OCI-LY3 (cell line): ENCODE results near the gene MYOF.
"Not testable (repeated sequence)": the region's sequence is repeated elsewhere in the genome, so short reads cannot be mapped to it uniquely, and the experiment has no call there.

Experiments
- H2AFZ ChIP-seq: fragments of 200-600, 300-600 bp; shearing (Covaris generic); 2 replicates; pipeline ENCODE4 v1.6.0; 2014; ENCODE audit warnings: antibody characterized with exemption, low read depth, low read length
- H3K27ac ChIP-seq: fragments of 200-600, 300-600 bp; sonication (generic); 2 replicates; pipeline ENCODE4 v1.5.1; 2014; ENCODE audit warnings: mild to moderate bottlenecking, low read length, moderate library complexity, mixed read lengths
- H3K27me3 ChIP-seq: fragments of 200-600, 300-600 bp; sonication (generic); 2 replicates; pipeline ENCODE4 v1.6.1; 2014; ENCODE audit warnings: low read depth, low read length, mixed read lengths
- H3K36me3 ChIP-seq: fragments of 200-600, 300-600 bp; sonication (generic); replicated peaks from 2 replicates; pipeline ENCODE3; 2014; ENCODE audit warnings: low read depth, low read length, mixed read lengths
- H3K4me1 ChIP-seq: fragments of 300-600, 200-600 bp; sonication (generic); 2 replicates; pipeline ENCODE4 v1.6.1; 2014; ENCODE audit warnings: low read length, mixed read lengths
- H3K4me2 ChIP-seq: fragments of 200-600, 300-600 bp; sonication (generic); 2 replicates; pipeline ENCODE4 v1.6.1; 2014; ENCODE audit warnings: low read length, mixed read lengths
- H3K4me3 ChIP-seq: fragments of 300-600, 200-600 bp; sonication (generic); 2 replicates; pipeline ENCODE4 v1.5.1; 2014; ENCODE audit warnings: antibody characterized with exemption, mild to moderate bottlenecking, low read length, moderate library complexity
- H3K79me2 ChIP-seq: fragments of 300-600, 200-600 bp; shearing (Covaris generic); 2 replicates; pipeline ENCODE4 v1.6.1; 2014; ENCODE audit warnings: mild to moderate bottlenecking, low read length, mixed read lengths
- H3K9ac ChIP-seq: fragments of 300-600, 200-600 bp; shearing (Covaris generic); 2 replicates; pipeline ENCODE4 v1.6.0; 2014; ENCODE audit warnings: mild to moderate bottlenecking, low read length, moderate library complexity
- H3K9me3 ChIP-seq: fragments of 200-600, 300-600 bp; shearing (Covaris generic); 2 replicates; pipeline ENCODE4 v1.6.1; 2014; ENCODE audit warnings: low read length, mixed read lengths; ENCODE audit not compliant: insufficient read depth
- H4K20me1 ChIP-seq: fragments of 200-600, 300-600 bp; sonication (generic); 2 replicates; pipeline ENCODE4 v1.6.1; 2016; ENCODE audit warnings: low read length, mixed read lengths; ENCODE audit not compliant: insufficient read depth
- CTCF ChIP-seq: fragments of 200-600, 300-600 bp; sonication (generic); IDR thresholded peaks from 2 replicates; pipeline ENCODE4 v1.5.1; 2014; ENCODE audit warnings: antibody characterized with exemption, low read length, low read depth
- EZH2phosphoT487 ChIP-seq: fragments of 200-600 bp; shearing (Covaris generic); IDR thresholded peaks from 2 replicates; pipeline ENCODE4 v1.6.1; 2018; ENCODE audit warnings: antibody characterized with exemption, mixed run types, low read depth

The MYOF gene

GRCh38 chr10:93288679-93289634, 193.2 kb downstream of the MYOF start:
- no peak overlapping the region for H2AFZ ChIP-seq
- H4K20me1 ChIP-seq: no peaks in the 10 kb centered on the region
- H3K4me3 ChIP-seq: no peak overlapping the region
- H3K36me3 ChIP-seq: no peaks in the 10 kb centered on the region
- no peaks in the 10 kb centered on the region for H3K27me3 ChIP-seq
- no peaks in the 10 kb centered on the region for H3K9me3 ChIP-seq
- H3K4me1 ChIP-seq: peaks cover 3% of the 10 kb centered on the region
- TF ChIP-seq CTCF (peak; percentile 59), EZH2phosphoT487 (no peak)
- H3K9ac ChIP-seq: no peak overlapping the region
- H3K79me2 ChIP-seq: no peaks in the 10 kb centered on the region
- no peak overlapping the region for H3K27ac ChIP-seq
- H3K4me2 ChIP-seq: no peak overlapping the region

GRCh38 chr10:93287775-93288174, 194.4 kb downstream of the MYOF start:
- no peak overlapping the region for H2AFZ ChIP-seq
- H3K79me2 ChIP-seq: no peaks in the 10 kb centered on the region
- no peaks in the 10 kb centered on the region for H3K36me3 ChIP-seq
- no peaks in the 10 kb centered on the region for H4K20me1 ChIP-seq
- no peak overlapping the region for H3K4me2 ChIP-seq
- no peaks in the 10 kb centered on the region for H3K9me3 ChIP-seq
- no peaks in the 10 kb centered on the region for H3K27me3 ChIP-seq
- no peak overlapping the region for H3K4me3 ChIP-seq
- no peak for TF ChIP-seq CTCF
- no peak for TF ChIP-seq EZH2phosphoT487
- H3K27ac ChIP-seq: no peak overlapping the region
- H3K9ac ChIP-seq: no peak overlapping the region
- H3K4me1 ChIP-seq: no peaks in the 10 kb centered on the region

- not testable (repeated sequence) for H3K9me3 ChIP-seq, H3K79me2 ChIP-seq, H4K20me1 ChIP-seq, H2AFZ ChIP-seq, H3K4me2 ChIP-seq, H3K4me1 ChIP-seq, H3K27ac ChIP-seq, H3K36me3 ChIP-seq, H3K9ac ChIP-seq, H3K27me3 ChIP-seq, H3K4me3 ChIP-seq
Measured at GRCh38 chr10:93284246-93284645, 197.9 kb downstream of the MYOF start.

- Histone ChIP-seq H3K4me2 (no peak overlapping the region), H3K4me1 (no peaks in the 10 kb centered on the region), H3K9me3 (no peaks in the 10 kb centered on the region), H3K27me3 (no peaks in the 10 kb centered on the region), H2AFZ (no peak overlapping the region), H3K79me2 (no peaks in the 10 kb centered on the region), H3K9ac (no peak overlapping the region), H4K20me1 (no peaks in the 10 kb centered on the region), H3K27ac (no peak overlapping the region), H3K4me3 (no peak overlapping the region), H3K36me3 (no peaks in the 10 kb centered on the region)
- no peak for TF ChIP-seq CTCF
- no peak for TF ChIP-seq EZH2phosphoT487
Measured at GRCh38 chr10:93281367-93281720, 200.8 kb downstream of the MYOF start.
